ENCODE measurements around the gene CACNA2D3. TPM values are rescaled to one million over a fixed set of nuclear protein-coding genes. Genes with fewer than 3 reads are reported as not detected.

Gene CACNA2D3
- total and polyA plus RNA-seq, 4 donors: 0.38 to 2.5 (median 1.1) TPM

GRCh38 chr3:54600441-54601204, 478.3 kb downstream of the CACNA2D3 start:
- WGBS, 2 donors: 69 to 71% methylated on average over 12 of the region's 12 CpGs
- Histone ChIP-seq H3K4me1 (ENCODE audit: control insufficient read depth in 5 of 5, insufficient read depth in 5 of 5, low read length in 5 of 5) (no peaks in the 10 kb centered on the region), H3K9ac (ENCODE audit: insufficient read depth in 1 of 2, low read length in 2 of 2) (no peak overlapping the region), H3K27me3 (ENCODE audit: control insufficient read depth in 3 of 3, insufficient read depth in 3 of 3, low read length in 2 of 3) (peaks cover 0 to 7% (median 5%) of the 10 kb centered on the region in 3 donors), H3K27ac (ENCODE audit: low read depth in 1 of 2, low read length in 1 of 2) (no peak overlapping the region), H3K4me3 (no peak overlapping the region), H3K9me3 (ENCODE audit: control insufficient read depth in 4 of 4, insufficient read depth in 3 of 4, low read length in 3 of 4) (no peaks in the 10 kb centered on the region), H3K36me3 (ENCODE audit: control insufficient read depth in 4 of 4, insufficient read depth in 4 of 4, low read length in 4 of 4) (no peaks in the 10 kb centered on the region)
- ATAC-seq (ENCODE audit: insufficient read depth, low FRiP score) (no peak), DNase-seq (peak in 2 of 3 donors; percentile 7 to 47)
- TF ChIP-seq CTCF (IDR thresholded peaks at IDR 0.05; ENCODE audit: control extremely low read depth, extremely low read depth): no peak

GRCh38 chr3:54604495-54604894, 482.1 kb downstream of the CACNA2D3 start:
- H3K27me3 ChIP-seq (ENCODE audit: control insufficient read depth in 3 of 3, insufficient read depth in 3 of 3, low read length in 2 of 3): peaks cover 0 to 4% (median 2%) of the 10 kb centered on the region in 3 donors
- no peak overlapping the region for H3K4me3 ChIP-seq
- DNase-seq: no peak
- no peak overlapping the region for H3K27ac ChIP-seq (ENCODE audit: low read depth in 1 of 2, low read length in 1 of 2)
- TF ChIP-seq CTCF (IDR thresholded peaks at IDR 0.05; ENCODE audit: control extremely low read depth, extremely low read depth): no peak
- WGBS, 2 donors: 88 to 89% methylated on average over 4 of the region's 4 CpGs
- H3K9me3 ChIP-seq (ENCODE audit: control insufficient read depth in 4 of 4, insufficient read depth in 3 of 4, low read length in 3 of 4): peaks cover 0 to 9% (median 0%) of the 10 kb centered on the region in 4 donors
- ATAC-seq (ENCODE audit: insufficient read depth, low FRiP score): no peak
- H3K36me3 ChIP-seq (ENCODE audit: control insufficient read depth in 4 of 4, insufficient read depth in 4 of 4, low read length in 4 of 4): no peaks in the 10 kb centered on the region
- no peak overlapping the region for H3K9ac ChIP-seq (ENCODE audit: insufficient read depth in 1 of 2, low read length in 2 of 2)
- no peaks in the 10 kb centered on the region for H3K4me1 ChIP-seq (ENCODE audit: control insufficient read depth in 5 of 5, insufficient read depth in 5 of 5, low read length in 5 of 5)

GRCh38 chr3:54608041-54608440, 485.7 kb downstream of the CACNA2D3 start:
- ATAC-seq (ENCODE audit: insufficient read depth, low FRiP score): no peak
- Histone ChIP-seq H3K27ac (ENCODE audit: low read depth in 1 of 2, low read length in 1 of 2) (no peak overlapping the region), H3K4me1 (ENCODE audit: control insufficient read depth in 5 of 5, insufficient read depth in 5 of 5, low read length in 5 of 5) (no peaks in the 10 kb centered on the region), H3K36me3 (ENCODE audit: control insufficient read depth in 4 of 4, insufficient read depth in 4 of 4, low read length in 4 of 4) (no peaks in the 10 kb centered on the region), H3K27me3 (ENCODE audit: control insufficient read depth in 3 of 3, insufficient read depth in 3 of 3, low read length in 2 of 3) (peaks cover 0 to 2% (median 0%) of the 10 kb centered on the region in 3 donors), H3K9ac (ENCODE audit: insufficient read depth in 1 of 2, low read length in 2 of 2) (no peak overlapping the region), H3K9me3 (ENCODE audit: control insufficient read depth in 4 of 4, insufficient read depth in 3 of 4, low read length in 3 of 4) (peaks cover 0 to 9% (median 0%) of the 10 kb centered on the region in 4 donors), H3K4me3 (no peak overlapping the region)
- no peak for TF ChIP-seq CTCF (IDR thresholded peaks at IDR 0.05; ENCODE audit: control extremely low read depth, extremely low read depth)
- DNase-seq: no peak
